ENCODE results near the gene MEF2C. TPM values are rescaled to one million over a fixed set of nuclear protein-coding genes. Genes with fewer than 3 reads are reported as not detected.

The MEF2C gene
- total RNA-seq, 1 experiment from 2014 or later, result 1.7 TPM

- ATAC-seq, result no peak
- no peak overlapping the region for H3K4me3 Mint-ChIP-seq
- H3K27ac Mint-ChIP-seq, result peak overlapping the region; percentile 12; the same call in 1 of the 2 replicates
Measured at GRCh38 chr5:88825584-88826315, 57.2 kb downstream of the MEF2C start.

GRCh38 chr5:88824892-88825583, 57.9 kb downstream of the MEF2C start:
- Mint-ChIP-seq H3K36me3 (no peaks in the 10 kb centered on the region), H3K4me3 (no peak overlapping the region), H3K4me1 (peaks cover 55% of the 10 kb centered on the region), H3K9me3 (no peaks in the 10 kb centered on the region), H3K27ac (no peak overlapping the region), H3K27me3 (ENCODE audit: low read depth) (no peaks in the 10 kb centered on the region)
- DNase-seq (ENCODE audit: low spot score), result no peak
- POLR2A ChIA-PET, result no interaction called here
- ATAC-seq, result no peak
- CTCF ChIA-PET, result interaction anchor here (0.7 to 1.7 kb wide), 2 partner anchors 96 to 448 kb away, joined by 3 to 4 read pairs; no protein-coding TSS in a partner anchor
- TF ChIP-seq CREM (CRISPR knock-in tag; IDR thresholded peaks at IDR 0.05), result no peak
- TF ChIP-seq MYBL2 (CRISPR knock-in tag; IDR thresholded peaks at IDR 0.05), result no peak
- no peak for TF ChIP-seq ZNF138 (CRISPR knock-in tag; conservative IDR thresholded peaks at IDR 0.05)
- TF ChIP-seq ZNF281 (CRISPR knock-in tag; IDR thresholded peaks at IDR 0.05), result no peak
- TF ChIP-seq GTF2I (CRISPR knock-in tag; conservative IDR thresholded peaks at IDR 0.05), result no peak
- TF ChIP-seq CDX4 (CRISPR knock-in tag; IDR thresholded peaks at IDR 0.05; ENCODE audit: borderline replicate concordance), result no peak
- no peak for TF ChIP-seq FOXJ3 (CRISPR knock-in tag; IDR thresholded peaks at IDR 0.05; ENCODE audit: borderline replicate concordance)
- no peak for TF ChIP-seq CBFB (CRISPR knock-in tag; IDR thresholded peaks at IDR 0.05; ENCODE audit: low read depth)
- TF ChIP-seq TEAD1 (CRISPR knock-in tag; IDR thresholded peaks at IDR 0.05), result no peak
- TF ChIP-seq ETV6 (CRISPR knock-in tag; IDR thresholded peaks at IDR 0.05), result no peak
- TF ChIP-seq HMGA2 (CRISPR knock-in tag; IDR thresholded peaks at IDR 0.05), result no peak

More at GRCh38 chr5:88825584-88826315, 57.2 kb downstream of the MEF2C start:
- POLR2A ChIA-PET, result no interaction called here
- Mint-ChIP-seq H3K4me1 (peaks cover 55% of the 10 kb centered on the region), H3K36me3 (no peaks in the 10 kb centered on the region), H3K9me3 (no peaks in the 10 kb centered on the region), H3K27me3 (ENCODE audit: low read depth) (no peaks in the 10 kb centered on the region)
- CTCF ChIA-PET, result interaction anchor here (1.2 to 1.7 kb wide), 2 partner anchors 11 to 96 kb away, joined by 3 to 4 read pairs; no protein-coding TSS in a partner anchor
- no peak for DNase-seq (ENCODE audit: low spot score)
- TF ChIP-seq ZMAT4 (CRISPR knock-in tag; IDR thresholded peaks at IDR 0.05), result no peak
- TF ChIP-seq RORB (CRISPR knock-in tag; IDR thresholded peaks at IDR 0.05), result no peak
- no peak for TF ChIP-seq USF1 (CRISPR knock-in tag; IDR thresholded peaks at IDR 0.05)
- TF ChIP-seq AR (CRISPR knock-in tag; IDR thresholded peaks at IDR 0.05), result no peak
- no peak for TF ChIP-seq ZSCAN18 (CRISPR knock-in tag; IDR thresholded peaks at IDR 0.05)
